Measurements from ENCODE around the gene SRC.

Gene SRC

GRCh38 chr20:37343212-37343993 is 2.5 kb upstream of the SRC start:
- H4K20me1 ChIP-seq: peaks cover 0 to 17% (median 15%) of the 10 kb centered on the region in 11 experiments; a peak in 14 of 22 replicates
- peaks cover 42 to 66% (median 49%) of the 10 kb centered on the region in 10 experiments for H3K4me1 ChIP-seq
- no peak overlapping the region for H3K4me3 ChIP-seq
- no peaks in the 10 kb centered on the region for H3K9me3 ChIP-seq (replicated peaks in 1 of 11)
- H3K27ac ChIP-seq: no peak overlapping the region
- TF ChIP-seq Cebpa-rat (IDR thresholded peaks at IDR 0.05): no peak
- H3K27me3 ChIP-seq: no peaks in the 10 kb centered on the region
- H3K36me3 ChIP-seq: peaks cover 0 to 4% (median 0%) of the 10 kb centered on the region in 11 experiments; a peak in 3 of 22 replicates
- H3K9ac ChIP-seq: peak overlapping the region in 2 of 11 experiments; percentile 0 to 33; a peak in 1 of 22 replicates
- H3K4me2 ChIP-seq: peak overlapping the region; percentile 47 to 76 (median 63)

- no peak for TF ChIP-seq Cebpa-rat (IDR thresholded peaks at IDR 0.05)
- no peak overlapping the region for H3K4me3 ChIP-seq
- H3K27me3 ChIP-seq: no peaks in the 10 kb centered on the region
- peak overlapping the region in 2 of 11 experiments; percentile 0 to 33; a peak in 1 of 22 replicates for H3K9ac ChIP-seq
- H3K27ac ChIP-seq: no peak overlapping the region
- no peaks in the 10 kb centered on the region for H3K9me3 ChIP-seq (replicated peaks in 1 of 11)
- peaks cover 44 to 66% (median 52%) of the 10 kb centered on the region in 10 experiments for H3K4me1 ChIP-seq
- H3K4me2 ChIP-seq: peak overlapping the region; percentile 47 to 81 (median 63); a peak in 21 of 22 replicates
- H3K36me3 ChIP-seq: peaks cover 0 to 6% (median 0%) of the 10 kb centered on the region in 11 experiments; a peak in 3 of 22 replicates
- H4K20me1 ChIP-seq: peaks cover 4 to 22% (median 21%) of the 10 kb centered on the region in 11 experiments; a peak in 18 of 22 replicates
These were observed 2.0 kb upstream of the SRC start for GRCh38 chr20:37343994-37344355.

- peaks cover 0 to 7% (median 0%) of the 10 kb centered on the region in 11 experiments; a peak in 3 of 22 replicates for H3K36me3 ChIP-seq
- peaks cover 12 to 30% (median 28%) of the 10 kb centered on the region in 11 experiments; a peak in 19 of 22 replicates for H4K20me1 ChIP-seq
- H3K9ac ChIP-seq: peak overlapping the region in 10 of 11 experiments; percentile 75 to 85 (median 82); a peak in 16 of 22 replicates
- H3K27ac ChIP-seq: peak overlapping the region in 9 of 11 experiments; percentile 66 to 79 (median 71); a peak in 12 of 22 replicates
- no peak for TF ChIP-seq Cebpa-rat (IDR thresholded peaks at IDR 0.05)
- H3K27me3 ChIP-seq: no peaks in the 10 kb centered on the region
- H3K9me3 ChIP-seq (replicated peaks in 1 of 11): no peaks in the 10 kb centered on the region
- peak overlapping the region; percentile 64 to 84 (median 77); a peak in 21 of 22 replicates for H3K4me2 ChIP-seq
- peaks cover 50 to 66% (median 59%) of the 10 kb centered on the region in 10 experiments for H3K4me1 ChIP-seq
- H3K4me3 ChIP-seq: peak overlapping the region in 8 of 10 experiments; percentile 62 to 76 (median 68); a peak in 13 of 20 replicates
These were observed 1.2 kb upstream of the SRC start for GRCh38 chr20:37344506-37345338.

- H3K9ac ChIP-seq: peak overlapping the region; percentile 75 to 85 (median 82)
- no peak for TF ChIP-seq Cebpa-rat (IDR thresholded peaks at IDR 0.05)
- H3K9me3 ChIP-seq (replicated peaks in 1 of 11): no peaks in the 10 kb centered on the region
- peaks cover 27 to 44% (median 43%) of the 10 kb centered on the region in 11 experiments; a peak in 20 of 22 replicates for H4K20me1 ChIP-seq
- peaks cover 58 to 81% (median 73%) of the 10 kb centered on the region in 10 experiments for H3K4me1 ChIP-seq
- peak overlapping the region; percentile 52 to 76 (median 67) for H3K4me3 ChIP-seq
- H3K4me2 ChIP-seq: peak overlapping the region in 9 of 11 experiments; percentile 86 to 99 (median 95); a peak in 10 of 22 replicates
- H3K36me3 ChIP-seq: peaks cover 0 to 18% (median 11%) of the 10 kb centered on the region in 11 experiments; a peak in 15 of 22 replicates
- no peaks in the 10 kb centered on the region for H3K27me3 ChIP-seq
- peak overlapping the region; percentile 52 to 79 (median 71); a peak in 20 of 22 replicates for H3K27ac ChIP-seq
These were observed 245 bp downstream of the SRC start for GRCh38 chr20:37346236-37346534.

- Histone ChIP-seq H3K9ac (peak overlapping the region; percentile 75 to 85 (median 82)), H3K27me3 (no peaks in the 10 kb centered on the region), H3K27ac (peak overlapping the region; percentile 54 to 79 (median 70); a peak in 20 of 22 replicates), H4K20me1 (peaks cover 32 to 50% (median 49%) of the 10 kb centered on the region in 11 experiments; a peak in 21 of 22 replicates), H3K9me3 (replicated peaks in 1 of 11) (no peaks in the 10 kb centered on the region), H3K4me3 (peak overlapping the region; percentile 52 to 76 (median 67)), H3K36me3 (peaks cover 3 to 24% (median 14%) of the 10 kb centered on the region in 11 experiments; a peak in 17 of 22 replicates), H3K4me1 (peaks cover 58 to 86% (median 78%) of the 10 kb centered on the region in 10 experiments), H3K4me2 (peak overlapping the region; percentile 86 to 99 (median 96))
- no peak for TF ChIP-seq Cebpa-rat (IDR thresholded peaks at IDR 0.05)
These were observed 801 bp downstream of the SRC start for GRCh38 chr20:37346535-37347346.

GRCh38 chr20:37347347-37347823 is 1.4 kb downstream of the SRC start:
- Histone ChIP-seq H3K9me3 (replicated peaks in 1 of 11) (no peaks in the 10 kb centered on the region), H3K4me3 (peak overlapping the region; percentile 52 to 76 (median 67); a peak in 19 of 20 replicates), H3K27me3 (no peaks in the 10 kb centered on the region), H3K9ac (peak overlapping the region; percentile 75 to 85 (median 82)), H4K20me1 (peaks cover 39 to 56% (median 54%) of the 10 kb centered on the region in 11 experiments; a peak in 21 of 22 replicates), H3K36me3 (peaks cover 6 to 30% (median 20%) of the 10 kb centered on the region in 11 experiments; a peak in 18 of 22 replicates), H3K27ac (peak overlapping the region in 10 of 11 experiments; percentile 62 to 79 (median 70); a peak in 19 of 22 replicates), H3K4me2 (peak overlapping the region; percentile 86 to 99 (median 96)), H3K4me1 (peaks cover 63 to 90% (median 84%) of the 10 kb centered on the region in 10 experiments)
- no peak for TF ChIP-seq Cebpa-rat (IDR thresholded peaks at IDR 0.05)

GRCh38 chr20:37347891-37348791 is 2.2 kb downstream of the SRC start:
- Histone ChIP-seq H3K4me1 (peaks cover 67 to 90% (median 86%) of the 10 kb centered on the region in 10 experiments), H3K36me3 (peaks cover 6 to 38% (median 23%) of the 10 kb centered on the region in 11 experiments; a peak in 20 of 22 replicates), H4K20me1 (peaks cover 40 to 64% (median 61%) of the 10 kb centered on the region in 11 experiments), H3K9ac (peak overlapping the region; percentile 25 to 85 (median 81); a peak in 20 of 22 replicates), H3K9me3 (replicated peaks in 1 of 11) (no peaks in the 10 kb centered on the region), H3K4me3 (peak overlapping the region in 7 of 10 experiments; percentile 52 to 76 (median 67); a peak in 13 of 20 replicates), H3K27ac (peak overlapping the region in 10 of 11 experiments; percentile 10 to 79 (median 68); a peak in 19 of 22 replicates), H3K27me3 (no peaks in the 10 kb centered on the region), H3K4me2 (peak overlapping the region; percentile 86 to 99 (median 96))
- no peak for TF ChIP-seq Cebpa-rat (IDR thresholded peaks at IDR 0.05)

Data from BLaER1 treated with 17β-estradiol and CSF1 and Interleukin-3, amounts not matched to agents 10 nM and 100 nM (cell line).